H9 (cell line): ENCODE measurements around the gene SNX21. TPM values are rescaled to one million over a fixed set of nuclear protein-coding genes. Genes with fewer than 3 reads are reported as not detected.
A peak's percentile ranks its signal among the peaks of the same experiment; 100 is the strongest.

ENCODE experiments used
- DNase-seq: peaks from one replicate; pipeline ENCODE4 v3.0.0-alpha.2; 2017
- H2AFZ ChIP-seq: one replicate; pipeline ENCODE4 v1.6.1; 2013; ENCODE audit warnings: mild to moderate bottlenecking, low read length, control low read depth, moderate library complexity
- H2AK5ac ChIP-seq: 2 replicates; pipeline ENCODE4 v1.6.1; 2013; ENCODE audit warnings: low read length, control low read depth, mixed read lengths; ENCODE audit not compliant: insufficient read length
- H2BK120ac ChIP-seq: one replicate; pipeline ENCODE4 v1.6.1; 2013; ENCODE audit warnings: low read depth, mild to moderate bottlenecking, low read length, control low read depth, inconsistent platforms; ENCODE audit not compliant: poor library complexity, severe bottlenecking
- H2BK12ac ChIP-seq: 2 replicates; pipeline ENCODE4 v1.6.1; 2013; ENCODE audit warnings: low read length, control low read depth, mixed read lengths, low read depth; ENCODE audit not compliant: insufficient read length
- H2BK15ac ChIP-seq: 2 replicates; pipeline ENCODE4 v1.6.1; 2013; ENCODE audit warnings: low read depth, low read length, control low read depth
- H2BK20ac ChIP-seq: one replicate; pipeline ENCODE4 v1.6.1; 2013; ENCODE audit warnings: low read depth, mild to moderate bottlenecking, low read length, control low read depth, inconsistent platforms; ENCODE audit not compliant: poor library complexity, severe bottlenecking
- H2BK5ac ChIP-seq: 2 replicates; pipeline ENCODE4 v1.6.1; 2013; ENCODE audit warnings: low read length, control low read depth, mixed read lengths; ENCODE audit not compliant: insufficient read length
- H3K14ac ChIP-seq: 2 replicates; pipeline ENCODE4 v1.6.1; 2013; ENCODE audit warnings: low read length, control low read depth; ENCODE audit not compliant: insufficient read depth
- H3K18ac ChIP-seq: 2 replicates; pipeline ENCODE4 v1.6.1; 2013; ENCODE audit warnings: low read depth, mild to moderate bottlenecking, mixed read lengths, low read length, control low read depth; ENCODE audit not compliant: insufficient read length
- H3K23ac ChIP-seq: 2 replicates; pipeline ENCODE4 v1.6.1; 2013; ENCODE audit warnings: low read length, control low read depth, mixed read lengths, low read depth; ENCODE audit not compliant: insufficient read length
- H3K23me2 ChIP-seq: 2 replicates; pipeline ENCODE4 v1.6.1; 2013; ENCODE audit warnings: low read depth, mild to moderate bottlenecking, mixed read lengths, low read length, control low read depth; ENCODE audit not compliant: insufficient read length, poor library complexity, severe bottlenecking
- H3K27ac ChIP-seq: 2 replicates; pipeline ENCODE4 v1.5.1; 2013; ENCODE audit warnings: low read length, control low read depth, mixed read lengths, low read depth; ENCODE audit not compliant: insufficient read length
- H3K27me3 ChIP-seq: 2 replicates; pipeline ENCODE4 v1.6.1; 2013; ENCODE audit warnings: low read length, control low read depth, inconsistent platforms; ENCODE audit not compliant: insufficient read depth
- H3K4ac ChIP-seq: 2 replicates; pipeline ENCODE4 v1.6.1; 2013; ENCODE audit warnings: low read depth, mild to moderate bottlenecking, control low read depth, inconsistent platforms, low read length, moderate library complexity
- H3K4me1 ChIP-seq: 2 replicates; pipeline ENCODE4 v1.6.1; 2013; ENCODE audit warnings: low read length, control low read depth, inconsistent platforms; ENCODE audit not compliant: insufficient read depth
- H3K4me2 ChIP-seq: 2 replicates; pipeline ENCODE4 v1.6.1; 2013; ENCODE audit warnings: low read length, control low read depth, mixed read lengths; ENCODE audit not compliant: insufficient read length, insufficient read depth
- H3K56ac ChIP-seq: 2 replicates; pipeline ENCODE4 v1.6.1; 2013; ENCODE audit warnings: low read depth, mild to moderate bottlenecking, mixed read lengths, low read length, control low read depth; ENCODE audit not compliant: insufficient read length
- H3K79me1 ChIP-seq: 2 replicates; pipeline ENCODE4 v1.6.1; 2013; ENCODE audit warnings: low read depth, mild to moderate bottlenecking, moderate library complexity, low read length, control low read depth, inconsistent platforms; ENCODE audit not compliant: insufficient read depth, poor library complexity, severe bottlenecking
- H3K79me2 ChIP-seq: 2 replicates; pipeline ENCODE4 v1.6.1; 2013; ENCODE audit warnings: low read length, control low read depth, inconsistent platforms; ENCODE audit not compliant: insufficient read depth
- H3K9ac ChIP-seq: 2 replicates; pipeline ENCODE4 v1.6.1; 2013; ENCODE audit warnings: low read length, control low read depth, mixed read lengths; ENCODE audit not compliant: insufficient read length; ENCODE audit errors: extremely low read depth
- H3K9me3 ChIP-seq: one replicate; pipeline ENCODE4 v1.6.1; 2013; ENCODE audit warnings: low read depth, low read length, inconsistent platforms; ENCODE audit not compliant: control insufficient read depth
- H3T11ph ChIP-seq: one replicate; pipeline ENCODE4 v1.6.1; 2013; ENCODE audit warnings: mild to moderate bottlenecking, low read length, control low read depth, inconsistent platforms
- H4K20me1 ChIP-seq: one replicate; pipeline ENCODE4 v1.6.1; 2013; ENCODE audit not compliant: control insufficient read depth, insufficient read length, insufficient read depth
- H4K5ac ChIP-seq: 2 replicates; pipeline ENCODE4 v1.6.1; 2013; ENCODE audit warnings: low read depth, mild to moderate bottlenecking, mixed read lengths, low read length, control low read depth; ENCODE audit not compliant: insufficient read length
- H4K8ac ChIP-seq: replicated peaks from 2 replicates; pipeline ENCODE4 v1.6.1; 2013; ENCODE audit warnings: low read length, control low read depth, mixed read lengths, low read depth; ENCODE audit not compliant: insufficient read length
- H4K91ac ChIP-seq: 2 replicates; pipeline ENCODE4 v1.6.1; 2013; ENCODE audit warnings: low read depth, mild to moderate bottlenecking, moderate library complexity, mixed read lengths, low read length, control low read depth; ENCODE audit not compliant: insufficient read length
- H3K27ac Mint-ChIP-seq, 3 experiments: 2 replicates in 2 of 3; 3 replicates in 1 of 3; pipeline ENCODE4 v1.8.0; 2020 to 2021; ENCODE audit warnings: mixed read lengths in 3 of 3, mild to moderate bottlenecking in 1 of 3, moderate library complexity in 1 of 3
- H3K27me3 Mint-ChIP-seq: 2 replicates; pipeline ENCODE4 v1.8.0; 2021; ENCODE audit warnings: low read depth, mild to moderate bottlenecking, moderate library complexity, mixed read lengths
- H3K36me3 Mint-ChIP-seq, 3 experiments: 2 replicates in 2 of 3; 3 replicates in 1 of 3; pipeline ENCODE4 v1.8.0; 2020 to 2021; ENCODE audit warnings: low read depth in 3 of 3, mixed read lengths in 3 of 3; ENCODE audit not compliant: insufficient read depth in 1 of 3
- H3K4me1 Mint-ChIP-seq, 2 experiments: 2 replicates each; pipeline ENCODE4 v1.8.0; 2020; ENCODE audit warnings: mixed read lengths in 2 of 2
- H3K4me3 Mint-ChIP-seq, 2 experiments: 2 replicates in 1 of 2; 3 replicates in 1 of 2; pipeline ENCODE4 v1.8.0; 2020 to 2021; ENCODE audit warnings: mild to moderate bottlenecking in 2 of 2, mixed read lengths in 2 of 2, moderate library complexity in 1 of 2
- H3K9me3 Mint-ChIP-seq, 2 experiments: 2 replicates in 1 of 2; 3 replicates in 1 of 2; pipeline ENCODE4 v1.8.0; 2020; ENCODE audit warnings: mild to moderate bottlenecking in 2 of 2, mixed read lengths in 2 of 2, moderate library complexity in 1 of 2
- WGBS: extraction: QIAGEN DNeasy Blood & Tissue Kit; methylation state at CpG from one replicate; pipeline ENCODE4 v1.1.7; 2013; ENCODE audit warnings: missing lambda C conversion rate, low lambda C conversion rate, mixed read lengths; ENCODE audit not compliant: insufficient read length; ENCODE audit errors: extremely low coverage; 5-methylcytosine and 5-hydroxymethylcytosine counted together
- total RNA-seq: library from RNA; stranded (reverse); gene quantifications from 2 replicates; pipeline ENCODE4 v1.2.1, GENCODE V29; 2021
- TF ChIP-seq, protein P1 (sequence below): fragments of 200-600 bp; sonication (generic); conservative IDR thresholded peaks from 3 replicates; pipeline ENCODE4 v1.8.0; 2021; ENCODE audit warnings: antibody characterized with exemption, mild to moderate bottlenecking

The SNX21 gene
- total RNA-seq, 1 experiment from 2014 or later: 20.5 TPM

DNA sequence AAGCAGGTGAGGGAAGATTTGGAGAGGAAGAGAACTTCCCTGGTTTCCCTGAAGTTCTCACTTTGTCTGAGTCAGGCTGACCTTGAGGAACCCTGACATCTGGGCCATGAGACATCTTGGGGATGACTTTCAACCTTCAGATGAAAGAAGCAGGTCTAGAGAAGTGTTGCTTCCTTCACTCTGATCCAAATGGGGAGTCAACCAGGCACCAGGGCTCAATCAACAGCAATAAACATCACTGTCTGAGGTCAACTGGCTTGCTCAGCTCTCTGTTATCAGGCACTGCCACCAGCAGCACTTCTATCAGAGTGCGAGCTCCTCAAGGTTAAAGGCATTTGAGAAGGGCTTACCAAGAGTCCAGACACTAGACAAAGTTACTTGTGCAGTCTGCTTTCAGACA is 17.3 kb downstream of the SNX21 start:
- H3K4me1 ChIP-seq: peaks cover 12% of the 10 kb centered on the region; the same call in 1 of the 2 replicates
- no peak overlapping the region for H4K5ac ChIP-seq
- no peaks in the 10 kb centered on the region for H3K27me3 ChIP-seq
- no peak overlapping the region for H3K4me2 ChIP-seq
- TF ChIP-seq, protein P1, sequence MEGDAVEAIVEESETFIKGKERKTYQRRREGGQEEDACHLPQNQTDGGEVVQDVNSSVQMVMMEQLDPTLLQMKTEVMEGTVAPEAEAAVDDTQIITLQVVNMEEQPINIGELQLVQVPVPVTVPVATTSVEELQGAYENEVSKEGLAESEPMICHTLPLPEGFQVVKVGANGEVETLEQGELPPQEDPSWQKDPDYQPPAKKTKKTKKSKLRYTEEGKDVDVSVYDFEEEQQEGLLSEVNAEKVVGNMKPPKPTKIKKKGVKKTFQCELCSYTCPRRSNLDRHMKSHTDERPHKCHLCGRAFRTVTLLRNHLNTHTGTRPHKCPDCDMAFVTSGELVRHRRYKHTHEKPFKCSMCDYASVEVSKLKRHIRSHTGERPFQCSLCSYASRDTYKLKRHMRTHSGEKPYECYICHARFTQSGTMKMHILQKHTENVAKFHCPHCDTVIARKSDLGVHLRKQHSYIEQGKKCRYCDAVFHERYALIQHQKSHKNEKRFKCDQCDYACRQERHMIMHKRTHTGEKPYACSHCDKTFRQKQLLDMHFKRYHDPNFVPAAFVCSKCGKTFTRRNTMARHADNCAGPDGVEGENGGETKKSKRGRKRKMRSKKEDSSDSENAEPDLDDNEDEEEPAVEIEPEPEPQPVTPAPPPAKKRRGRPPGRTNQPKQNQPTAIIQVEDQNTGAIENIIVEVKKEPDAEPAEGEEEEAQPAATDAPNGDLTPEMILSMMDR: no peak
- no peak overlapping the region for H2AFZ ChIP-seq
- Mint-ChIP-seq H3K4me1 (peaks cover 36 to 38% of the 10 kb centered on the region in 2 experiments), H3K9me3 (no peaks in the 10 kb centered on the region), H3K27me3 (no peaks in the 10 kb centered on the region), H3K27ac (peak overlapping the region in 2 of 3 experiments; percentile 62 to 83; a peak in 3 of 7 replicates), H3K36me3 (peaks cover 8 to 43% (median 29%) of the 10 kb centered on the region in 3 experiments; a peak in 6 of 7 replicates), H3K4me3 (no peak overlapping the region)
- no CpG with 5 or more reads among the region's 1 CpG for WGBS
- no peaks in the 10 kb centered on the region for H3K79me1 ChIP-seq
- no peak overlapping the region for H3K23ac ChIP-seq
- H2BK20ac ChIP-seq: no peak overlapping the region
- H3K18ac ChIP-seq: no peak overlapping the region
- H3T11ph ChIP-seq: no peak overlapping the region
- H3K56ac ChIP-seq: no peak overlapping the region
- no peak overlapping the region for H2BK5ac ChIP-seq
- H3K79me2 ChIP-seq: no peaks in the 10 kb centered on the region
- H3K9me3 ChIP-seq: no peaks in the 10 kb centered on the region
- H2BK120ac ChIP-seq: no peak overlapping the region
- H3K27ac ChIP-seq: no peak overlapping the region
- H4K8ac ChIP-seq: no peak overlapping the region
- H2BK15ac ChIP-seq: no peak overlapping the region
- no peak overlapping the region for H2BK12ac ChIP-seq
- DNase-seq: no peak
- no peak overlapping the region for H4K91ac ChIP-seq
- no peaks in the 10 kb centered on the region for H4K20me1 ChIP-seq
- H3K4ac ChIP-seq: no peak overlapping the region
- H3K14ac ChIP-seq: no peak overlapping the region
- no peak overlapping the region for H2AK5ac ChIP-seq
- no peaks in the 10 kb centered on the region for H3K23me2 ChIP-seq
- H3K9ac ChIP-seq: no peak overlapping the region
